K562 (cell line): ENCODE data around the gene RAB43. TPM values are rescaled to one million over a fixed set of nuclear protein-coding genes. Genes with fewer than 3 reads are reported as not detected.

ENCODE experiments used
- EHMT2 ChIP-seq: fragments of 450-650 bp; IDR thresholded peaks from 2 replicates; pipeline ENCODE4 v1.6.1; 2018; ENCODE audit warnings: antibody characterized with exemption
- FOXK2 ChIP-seq, 2 experiments: fragments of 450-650 bp; IDR thresholded peaks in 1 of 2; conservative IDR thresholded peaks in 1 of 2; 2 replicates each; pipeline ENCODE4 v1.6.1; 2016; ENCODE audit warnings: low read depth in 2 of 2, mild to moderate bottlenecking in 1 of 2
- GTF2E2 ChIP-seq: fragments of 200-800 bp; sonication (Bioruptor generic); IDR thresholded peaks from 2 replicates; pipeline ENCODE4 v1.6.1; 2016; ENCODE audit warnings: missing genetic modification characterization, missing compliant biosample characterization
- JUND ChIP-seq, 2 experiments: IDR thresholded peaks; 2 replicates in 1 of 2; 3 replicates in 1 of 2; pipeline ENCODE4 v1.6.1; 2011; ENCODE audit warnings: borderline replicate concordance in 2 of 2, low read depth in 2 of 2, low read length in 2 of 2, improper control_type of control experiment in 1 of 2, missing biosample characterization in 1 of 2, missing genetic modification characterization in 1 of 2, missing genetic modification reagents in 1 of 2
- KLF1 ChIP-seq: fragments of 450-650 bp; IDR thresholded peaks from 2 replicates; pipeline ENCODE4 v1.6.1; 2016; ENCODE audit warnings: missing genetic modification characterization, missing compliant biosample characterization
- NFYB ChIP-seq: IDR thresholded peaks from 2 replicates; pipeline ENCODE4 v1.6.1; 2011; ENCODE audit warnings: mild to moderate bottlenecking, moderate library complexity; ENCODE audit not compliant: insufficient read length; ENCODE audit errors: extremely low read depth
- SIN3B ChIP-seq: fragments of 450-650 bp; IDR thresholded peaks from 2 replicates; pipeline ENCODE4 v1.6.1; 2017; ENCODE audit warnings: low read depth, mild to moderate bottlenecking, moderate library complexity
- SRF ChIP-seq, 2 experiments: fragments of 250-450, 450-650 bp in 1 of 2; sonication (Bioruptor Pico) in 1 of 2; sonication (generic) in 1 of 2; formaldehyde crosslinking; IDR thresholded peaks; 2 replicates each; pipeline versions ENCODE4 v1.5.0 to v1.5.1; 2020 to 2022; ENCODE audit warnings: mild to moderate bottlenecking in 1 of 2, missing genetic modification reagents in 1 of 2
- TAF1 ChIP-seq: IDR thresholded peaks from 2 replicates; pipeline ENCODE4 v1.6.1; 2011; ENCODE audit warnings: mild to moderate bottlenecking, low read length, moderate library complexity; ENCODE audit not compliant: insufficient read depth, control insufficient read depth, severe bottlenecking; ENCODE audit errors: extremely low read depth
- TOE1 ChIP-seq, 2 experiments: fragments of 450-650 bp in 1 of 2; sonication (generic) in 1 of 2; formaldehyde crosslinking in 1 of 2; IDR thresholded peaks; 2 replicates each; pipeline versions ENCODE4 v1.7.1 to v1.8.0; 2016 to 2022; ENCODE audit warnings: borderline replicate concordance in 2 of 2, mild to moderate bottlenecking in 2 of 2, antibody characterized with exemption in 1 of 2, inconsistent platforms in 1 of 2, low read depth in 1 of 2, missing genetic modification reagents in 1 of 2, moderate library complexity in 1 of 2
- ZNF143 ChIP-seq: sonication (generic); formaldehyde crosslinking; IDR thresholded peaks from 2 replicates; pipeline ENCODE4 v1.9.0; 2022; ENCODE audit warnings: mild to moderate bottlenecking, missing genetic modification reagents
- ZNF184 ChIP-seq: sonication (generic); formaldehyde crosslinking; IDR thresholded peaks from 2 replicates; pipeline ENCODE4 v1.5.0; 2020; ENCODE audit warnings: missing genetic modification reagents
- polyA plus RNA-seq, 8 experiments: library from polyadenylated mRNA; depleted of rRNA in 4 of 8; stranded (reverse) in 5 of 8; unstranded in 3 of 8; fragments of >200 nt; fragmentation: Nextera tagmentation in 2 of 8; fragmentation: Illumina TruSeq in 1 of 8; extraction: Ambion mirVana in 2 of 8; extraction: Trizol in 1 of 8; gene quantifications; 2 replicates each; pipeline versions ENCODE4 v1.2.1 to v1.2.3, GENCODE V29; 2011 to 2014; ENCODE audit warnings: inconsistent platforms in 1 of 8, missing spikeins in 1 of 8
- total RNA-seq, 7 experiments: library from RNA; depleted of rRNA in 6 of 7; stranded (reverse); fragments of >200 nt in 6 of 7; fragmentation: Illumina TruSeq in 2 of 7; extraction: Trizol in 2 of 7; gene quantifications; 2 replicates each; pipeline versions ENCODE4 v1.2.1 to v1.2.3, GENCODE V29; 2011 to 2021; ENCODE audit warnings: low replicate concordance in 1 of 7
- TF ChIP-seq, protein P1 (sequence below): sonication (generic); formaldehyde crosslinking; IDR thresholded peaks from 2 replicates; pipeline ENCODE4 v1.8.0; 2022; ENCODE audit warnings: missing genetic modification reagents, mild to moderate bottlenecking, moderate library complexity, borderline replicate concordance
- TF ChIP-seq, protein P2 (sequence below): fragments of 450-650 bp; IDR thresholded peaks from 2 replicates; pipeline ENCODE4 v1.6.1; 2016; ENCODE audit warnings: antibody characterized with exemption
- TF ChIP-seq, protein P3 (sequence below): fragments of 450-650 bp; IDR thresholded peaks from 2 replicates; pipeline ENCODE4 v1.6.1; 2016; ENCODE audit warnings: borderline replicate concordance
- TF ChIP-seq, protein P4 (sequence below): sonication (generic); formaldehyde crosslinking; IDR thresholded peaks from 2 replicates; pipeline ENCODE4 v1.9.0; 2022; ENCODE audit warnings: mild to moderate bottlenecking, missing genetic modification reagents
- TF ChIP-seq, protein P5 (sequence below): fragments of 250-450 bp; sonication (Bioruptor Pico); IDR thresholded peaks from 2 replicates; pipeline ENCODE4 v1.4.0; 2020

RAB43 gene
- total and polyA plus RNA-seq, 9 of the 15 experiments (the other 6 are each of a cell fraction or from before 2014, with no cell fraction given) = 0.04 to 6.8 (median 1.7) TPM; not detected in 2

DNA sequence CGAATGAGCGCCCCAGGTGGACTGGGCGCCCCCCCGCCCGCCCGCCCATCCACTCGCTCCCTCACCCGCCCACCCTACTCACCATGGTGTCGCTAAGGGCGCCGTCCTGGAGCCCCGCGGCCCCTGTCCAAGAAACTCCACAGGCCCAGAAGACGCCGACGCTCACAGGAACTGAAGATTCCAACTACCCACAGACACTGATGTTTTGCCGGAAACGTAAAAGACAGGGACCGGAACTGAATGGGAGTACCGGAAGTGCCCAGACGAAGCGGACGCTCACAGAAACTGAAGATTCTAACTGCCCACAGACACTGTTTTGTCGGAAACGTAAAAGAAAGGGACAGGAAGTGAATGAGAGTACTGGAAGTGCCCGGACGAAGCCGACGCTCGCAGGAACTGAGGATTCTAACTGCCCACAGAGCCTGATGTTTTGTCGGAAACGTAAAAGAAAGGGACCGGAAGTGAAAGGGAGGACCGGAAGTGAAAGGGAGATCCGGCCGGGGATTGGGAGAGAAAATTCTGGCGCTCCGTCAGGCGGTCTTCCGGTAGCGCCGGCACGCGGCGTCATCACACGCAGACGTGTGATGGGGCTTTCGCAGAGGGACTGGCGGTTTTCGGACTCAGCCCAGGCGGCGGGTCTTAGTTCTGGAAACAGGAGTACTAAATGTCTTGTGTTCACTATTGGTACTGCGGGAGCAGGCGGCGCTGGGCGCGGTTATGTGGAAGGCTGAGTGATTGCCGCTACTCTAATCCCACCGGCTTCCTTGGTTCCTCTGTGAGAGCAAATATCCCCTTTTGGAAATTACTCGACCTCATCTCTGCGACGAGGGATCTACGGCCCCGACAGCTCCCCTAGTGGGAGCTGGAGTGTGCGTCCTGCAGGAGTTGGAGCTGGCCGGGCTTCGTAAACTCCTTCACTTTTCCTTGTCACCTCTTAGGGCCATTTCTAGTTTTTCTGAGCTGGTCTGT, 39.6 kb upstream of the RAB43 start, which contains the start of gene ISY1 (continued):
- peak; percentile 79; the same call in 1 of the 2 replicates for TF ChIP-seq TOE1 (IDR thresholded peaks at IDR 0.05; ENCODE audit: borderline replicate concordance)
- no peak for TF ChIP-seq TOE1 (CRISPR knock-in tag; IDR thresholded peaks at IDR 0.05; ENCODE audit: borderline replicate concordance, low read depth)
- no peak for TF ChIP-seq ZNF143 (CRISPR knock-in tag)
- peak; percentile 92 to 97 for TF ChIP-seq FOXK2 (conservative IDR thresholded peaks at IDR 0.05 in 1 of 2, IDR thresholded peaks at IDR 0.05 in 1 of 2; ENCODE audit: low read depth in 2 of 2)
- 0 out of 4 replicates have a peak, but pooled peaks of 1 of the 2 experiments have one; percentile 19 for TF ChIP-seq SRF (CRISPR knock-in tag; IDR thresholded peaks at IDR 0.05)
- TF ChIP-seq SIN3B = peak; percentile 99
- TF ChIP-seq GTF2E2 (tag) = peak; percentile 80; the same call in 1 of the 2 replicates
- TF ChIP-seq, protein P1, sequence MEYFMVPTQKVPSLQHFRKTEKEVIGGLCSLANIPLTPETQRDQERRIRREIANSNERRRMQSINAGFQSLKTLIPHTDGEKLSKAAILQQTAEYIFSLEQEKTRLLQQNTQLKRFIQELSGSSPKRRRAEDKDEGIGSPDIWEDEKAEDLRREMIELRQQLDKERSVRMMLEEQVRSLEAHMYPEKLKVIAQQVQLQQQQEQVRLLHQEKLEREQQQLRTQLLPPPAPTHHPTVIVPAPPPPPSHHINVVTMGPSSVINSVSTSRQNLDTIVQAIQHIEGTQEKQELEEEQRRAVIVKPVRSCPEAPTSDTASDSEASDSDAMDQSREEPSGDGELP (CRISPR knock-in tag) = peak; percentile 50
- TF ChIP-seq, protein P2, sequence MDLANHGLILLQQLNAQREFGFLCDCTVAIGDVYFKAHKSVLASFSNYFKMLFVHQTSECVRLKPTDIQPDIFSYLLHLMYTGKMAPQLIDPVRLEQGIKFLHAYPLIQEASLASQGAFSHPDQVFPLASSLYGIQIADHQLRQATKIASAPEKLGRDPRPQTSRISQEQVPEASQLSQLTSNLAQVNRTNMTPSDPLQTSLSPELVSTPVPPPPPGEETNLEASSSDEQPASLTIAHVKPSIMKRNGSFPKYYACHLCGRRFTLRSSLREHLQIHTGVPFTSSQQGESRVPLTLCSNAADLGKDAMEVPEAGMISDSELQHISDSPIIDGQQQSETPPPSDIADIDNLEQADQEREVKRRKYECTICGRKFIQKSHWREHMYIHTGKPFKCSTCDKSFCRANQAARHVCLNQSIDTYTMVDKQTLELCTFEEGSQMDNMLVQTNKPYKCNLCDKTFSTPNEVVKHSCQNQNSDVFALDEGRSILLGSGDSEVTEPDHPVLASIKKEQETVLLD = 0 out of 2 replicates have a peak, but pooled peaks have one; percentile 27
- TF ChIP-seq JUND (IDR thresholded peaks at IDR 0.05; ENCODE audit: borderline replicate concordance, low read depth, low read length) = no peak
- TF ChIP-seq JUND (tag; IDR thresholded peaks at IDR 0.05; ENCODE audit: borderline replicate concordance, low read depth, low read length) = peak; percentile 64; the same call in 2 of the 3 replicates
- TF ChIP-seq, protein P3, sequence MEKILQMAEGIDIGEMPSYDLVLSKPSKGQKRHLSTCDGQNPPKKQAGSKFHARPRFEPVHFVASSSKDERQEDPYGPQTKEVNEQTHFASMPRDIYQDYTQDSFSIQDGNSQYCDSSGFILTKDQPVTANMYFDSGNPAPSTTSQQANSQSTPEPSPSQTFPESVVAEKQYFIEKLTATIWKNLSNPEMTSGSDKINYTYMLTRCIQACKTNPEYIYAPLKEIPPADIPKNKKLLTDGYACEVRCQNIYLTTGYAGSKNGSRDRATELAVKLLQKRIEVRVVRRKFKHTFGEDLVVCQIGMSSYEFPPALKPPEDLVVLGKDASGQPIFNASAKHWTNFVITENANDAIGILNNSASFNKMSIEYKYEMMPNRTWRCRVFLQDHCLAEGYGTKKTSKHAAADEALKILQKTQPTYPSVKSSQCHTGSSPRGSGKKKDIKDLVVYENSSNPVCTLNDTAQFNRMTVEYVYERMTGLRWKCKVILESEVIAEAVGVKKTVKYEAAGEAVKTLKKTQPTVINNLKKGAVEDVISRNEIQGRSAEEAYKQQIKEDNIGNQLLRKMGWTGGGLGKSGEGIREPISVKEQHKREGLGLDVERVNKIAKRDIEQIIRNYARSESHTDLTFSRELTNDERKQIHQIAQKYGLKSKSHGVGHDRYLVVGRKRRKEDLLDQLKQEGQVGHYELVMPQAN = 0 out of 2 replicates have a peak, but pooled peaks have one; percentile 21
- TF ChIP-seq TAF1 = peak; percentile 60
- TF ChIP-seq EHMT2 = peak; percentile 64; the same call in 1 of the 2 replicates
- TF ChIP-seq, protein P4, sequence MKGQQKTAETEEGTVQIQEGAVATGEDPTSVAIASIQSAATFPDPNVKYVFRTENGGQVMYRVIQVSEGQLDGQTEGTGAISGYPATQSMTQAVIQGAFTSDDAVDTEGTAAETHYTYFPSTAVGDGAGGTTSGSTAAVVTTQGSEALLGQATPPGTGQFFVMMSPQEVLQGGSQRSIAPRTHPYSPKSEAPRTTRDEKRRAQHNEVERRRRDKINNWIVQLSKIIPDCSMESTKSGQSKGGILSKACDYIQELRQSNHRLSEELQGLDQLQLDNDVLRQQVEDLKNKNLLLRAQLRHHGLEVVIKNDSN (CRISPR knock-in tag) = no peak
- TF ChIP-seq ZNF184 (CRISPR knock-in tag) = no peak
- TF ChIP-seq, protein P5, sequence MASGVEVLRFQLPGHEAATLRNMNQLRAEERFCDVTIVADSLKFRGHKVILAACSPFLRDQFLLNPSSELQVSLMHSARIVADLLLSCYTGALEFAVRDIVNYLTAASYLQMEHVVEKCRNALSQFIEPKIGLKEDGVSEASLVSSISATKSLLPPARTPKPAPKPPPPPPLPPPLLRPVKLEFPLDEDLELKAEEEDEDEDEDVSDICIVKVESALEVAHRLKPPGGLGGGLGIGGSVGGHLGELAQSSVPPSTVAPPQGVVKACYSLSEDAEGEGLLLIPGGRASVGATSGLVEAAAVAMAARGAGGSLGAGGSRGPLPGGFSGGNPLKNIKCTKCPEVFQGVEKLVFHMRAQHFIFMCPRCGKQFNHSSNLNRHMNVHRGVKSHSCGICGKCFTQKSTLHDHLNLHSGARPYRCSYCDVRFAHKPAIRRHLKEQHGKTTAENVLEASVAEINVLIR (CRISPR knock-in tag) = peak; percentile 89
- TF ChIP-seq KLF1 (tag) = peak; percentile 88; the same call in 1 of the 2 replicates
- TF ChIP-seq NFYB = no peak
